NCI-H1105 treated with DMSO at 0.1 percent for 48 hours (cell line): ENCODE results near the gene DUS1L.

Experiments
- DNase-seq: peaks from one replicate; lab custom pipeline; 2025; lab: John Stamatoyannopoulos, UW

DUS1L gene

GRCh38 chr17:82012640-82013295, 52.8 kb downstream of the DUS1L start:
- no peak for DNase-seq

- no peak for DNase-seq
Observed at GRCh38 chr17:82012261-82012639, 53.4 kb downstream of the DUS1L start.

- no peak for DNase-seq
Observed at GRCh38 chr17:82011617-82012187, 53.9 kb downstream of the DUS1L start.

- no peak for DNase-seq
Observed at GRCh38 chr17:82010575-82011525, 54.8 kb downstream of the DUS1L start.

GRCh38 chr17:82009413-82009812, 56.2 kb downstream of the DUS1L start:
- DNase-seq: no peak

GRCh38 chr17:82008941-82009405, 56.6 kb downstream of the DUS1L start:
- no peak for DNase-seq

- DNase-seq: no peak
Observed at GRCh38 chr17:82008258-82008940, 57.2 kb downstream of the DUS1L start.
